Choroid plexus epithelial cell (primary cell): ENCODE results near the gene FHL1.
A peak's percentile ranks its signal among the peaks of the same experiment; 100 is the strongest.

ENCODE experiments used
- DNase-seq: peaks from one replicate; pipeline ENCODE4 v3.0.0-alpha.2; 2010; ENCODE audit warnings: low read depth
- H3K4me3 ChIP-seq: 2 replicates; pipeline ENCODE4 v1.5.1; 2011; ENCODE audit warnings: low read depth, mild to moderate bottlenecking, control low read depth, low read length, moderate library complexity
- CTCF ChIP-seq: conservative IDR thresholded peaks from 2 replicates; pipeline ENCODE4 v1.5.1; 2011; ENCODE audit warnings: low read depth, mild to moderate bottlenecking, control low read depth, inconsistent platforms, low read length, moderate library complexity

FHL1 gene

GRCh38 chrX:136115126-136115903 is 32.0 kb upstream of the FHL1 start:
- DNase-seq: peak; percentile 60

GRCh38 chrX:136115904-136116297 is 31.4 kb upstream of the FHL1 start:
- no peak for TF ChIP-seq CTCF
- no peak overlapping the region for H3K4me3 ChIP-seq
- no peak for DNase-seq

More at GRCh38 chrX:136115126-136115903, 32.0 kb upstream of the FHL1 start:
- no peak for TF ChIP-seq CTCF
- H3K4me3 ChIP-seq: no peak overlapping the region

GRCh38 chrX:136121788-136122187 is 25.5 kb upstream of the FHL1 start:
- DNase-seq: no peak
- no peak overlapping the region for H3K4me3 ChIP-seq
- no peak for TF ChIP-seq CTCF

GRCh38 chrX:136122207-136122606 is 25.1 kb upstream of the FHL1 start:
- DNase-seq: no peak
- H3K4me3 ChIP-seq: no peak overlapping the region
- no peak for TF ChIP-seq CTCF

GRCh38 chrX:136125106-136125505 is 22.2 kb upstream of the FHL1 start:
- DNase-seq: no peak
- no peak for TF ChIP-seq CTCF
- H3K4me3 ChIP-seq: no peak overlapping the region

- no peak for TF ChIP-seq CTCF
- no peak overlapping the region for H3K4me3 ChIP-seq
- no peak for DNase-seq
These were observed 21.0 kb upstream of the FHL1 start for GRCh38 chrX:136126371-136126770.

GRCh38 chrX:136126872-136127406 is 20.4 kb upstream of the FHL1 start:
- DNase-seq: peak; percentile 58
- H3K4me3 ChIP-seq: no peak overlapping the region
- no peak for TF ChIP-seq CTCF
